BE2C (cell line): ENCODE results near the gene CDH10.

ENCODE experiments used
- DNase-seq: peaks from one replicate; pipeline ENCODE4 v3.0.0-alpha.2; 2020
- H3K27me3 ChIP-seq: fragments of 250-450 bp; sonication (Bioruptor Pico); 2 replicates; pipeline ENCODE4 v1.5.1; 2020; ENCODE audit warnings: mild to moderate bottlenecking
- H3K36me3 ChIP-seq: fragments of 250-450 bp; sonication (Bioruptor Pico); 2 replicates; pipeline ENCODE4 v1.5.1; 2020; ENCODE audit warnings: mild to moderate bottlenecking
- H3K4me1 ChIP-seq: fragments of 250-450 bp; sonication (Bioruptor Pico); 2 replicates; pipeline ENCODE4 v1.5.1; 2020
- H3K4me3 ChIP-seq: 2 replicates; pipeline ENCODE4 v1.5.1; 2011; ENCODE audit warnings: low read depth, low read length
- H3K9me3 ChIP-seq: fragments of 250-450 bp; sonication (Bioruptor Pico); 2 replicates; pipeline ENCODE4 v1.5.1; 2020
- CTCF ChIP-seq: IDR thresholded peaks from 2 replicates; pipeline ENCODE4 v1.5.1; 2012; ENCODE audit warnings: mild to moderate bottlenecking, low read depth, low read length

CDH10 gene

GRCh38 chr5:24444414-24444813 lies 200.4 kb downstream of the CDH10 start:
- no peak for TF ChIP-seq CTCF
- no peak for DNase-seq
- Histone ChIP-seq H3K9me3 (no peaks in the 10 kb centered on the region), H3K27me3 (no peaks in the 10 kb centered on the region), H3K4me1 (no peaks in the 10 kb centered on the region), H3K4me3 (no peak overlapping the region), H3K36me3 (no peaks in the 10 kb centered on the region)

- TF ChIP-seq CTCF = no peak
- H3K36me3 ChIP-seq = no peaks in the 10 kb centered on the region
- H3K4me3 ChIP-seq = no peak overlapping the region
- no peaks in the 10 kb centered on the region for H3K4me1 ChIP-seq
- no peak for DNase-seq
- no peaks in the 10 kb centered on the region for H3K27me3 ChIP-seq
- no peaks in the 10 kb centered on the region for H3K9me3 ChIP-seq
Measured at GRCh38 chr5:24439465-24439864, 205.3 kb downstream of the CDH10 start.
